AG04450 (cell line): ENCODE results near the gene SCARF1. TPM values are rescaled to one million over a fixed set of nuclear protein-coding genes. Genes with fewer than 3 reads are reported as not detected.
"Not testable (repeated sequence)": the region's sequence is repeated elsewhere in the genome, so short reads cannot be mapped to it uniquely, and the experiment has no call there.

Experiments used
- CTCF ChIA-PET: fragments of 300-600, 350-600 bp; formaldehyde crosslinking; extraction: SDS; loops from one replicate; lab custom pipeline; 2022; ENCODE audit warnings: antibody characterized with exemption, inconsistent platforms; lab: Charles Lee
- POLR2A ChIA-PET: fragments of 350-600 bp; formaldehyde crosslinking; extraction: SDS; loops from one replicate; lab custom pipeline; 2021; ENCODE audit warnings: antibody characterized with exemption, inconsistent platforms; lab: Yijun Ruan, JAX
- DNase-seq: peaks from one replicate; pipeline ENCODE4 v3.0.0-alpha.2; 2011; ENCODE audit warnings: low read depth, low spot score
- H3K27ac ChIP-seq: one replicate; pipeline ENCODE4 v1.5.1; 2012; ENCODE audit warnings: low read depth, low read length, control low read depth
- H3K27me3 ChIP-seq: one replicate; pipeline ENCODE4 v1.6.0; 2012; ENCODE audit warnings: low read length; ENCODE audit not compliant: control insufficient read depth, insufficient read depth
- H3K4me3 ChIP-seq: 2 replicates; pipeline ENCODE4 v1.5.1; 2011; ENCODE audit warnings: mild to moderate bottlenecking, low read depth, low read length, control low read depth
- H3K9me3 ChIP-seq: 2 replicates; pipeline ENCODE4 v1.5.1; 2012; ENCODE audit warnings: low read length; ENCODE audit not compliant: control insufficient read depth, insufficient read depth
- CTCF ChIP-seq: IDR thresholded peaks from 2 replicates; pipeline ENCODE4 v1.5.1; 2011; ENCODE audit warnings: low read depth, low read length, control low read depth, inconsistent platforms
- polyA minus RNA-seq: library from RNA; depleted of rRNA, polyadenylated mRNA; stranded (reverse); fragments of >200 nt; gene quantifications from 2 replicates; pipeline ENCODE4 v1.2.3, GENCODE V29; 2011; rRNA and poly(A)+ RNA removed
- polyA plus RNA-seq: library from polyadenylated mRNA; depleted of rRNA; stranded (reverse); fragments of >200 nt; gene quantifications from 2 replicates; pipeline ENCODE4 v1.2.3, GENCODE V29; 2011; rRNA removed

SCARF1 gene, protein sequence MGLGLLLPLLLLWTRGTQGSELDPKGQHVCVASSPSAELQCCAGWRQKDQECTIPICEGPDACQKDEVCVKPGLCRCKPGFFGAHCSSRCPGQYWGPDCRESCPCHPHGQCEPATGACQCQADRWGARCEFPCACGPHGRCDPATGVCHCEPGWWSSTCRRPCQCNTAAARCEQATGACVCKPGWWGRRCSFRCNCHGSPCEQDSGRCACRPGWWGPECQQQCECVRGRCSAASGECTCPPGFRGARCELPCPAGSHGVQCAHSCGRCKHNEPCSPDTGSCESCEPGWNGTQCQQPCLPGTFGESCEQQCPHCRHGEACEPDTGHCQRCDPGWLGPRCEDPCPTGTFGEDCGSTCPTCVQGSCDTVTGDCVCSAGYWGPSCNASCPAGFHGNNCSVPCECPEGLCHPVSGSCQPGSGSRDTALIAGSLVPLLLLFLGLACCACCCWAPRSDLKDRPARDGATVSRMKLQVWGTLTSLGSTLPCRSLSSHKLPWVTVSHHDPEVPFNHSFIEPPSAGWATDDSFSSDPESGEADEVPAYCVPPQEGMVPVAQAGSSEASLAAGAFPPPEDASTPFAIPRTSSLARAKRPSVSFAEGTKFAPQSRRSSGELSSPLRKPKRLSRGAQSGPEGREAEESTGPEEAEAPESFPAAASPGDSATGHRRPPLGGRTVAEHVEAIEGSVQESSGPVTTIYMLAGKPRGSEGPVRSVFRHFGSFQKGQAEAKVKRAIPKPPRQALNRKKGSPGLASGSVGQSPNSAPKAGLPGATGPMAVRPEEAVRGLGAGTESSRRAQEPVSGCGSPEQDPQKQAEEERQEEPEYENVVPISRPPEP
- 0.17 and 0.20 TPM in 2 replicates for polyA plus RNA-seq
- polyA minus RNA-seq, result 0.13 and 0.18 TPM in 2 replicates

DNA sequence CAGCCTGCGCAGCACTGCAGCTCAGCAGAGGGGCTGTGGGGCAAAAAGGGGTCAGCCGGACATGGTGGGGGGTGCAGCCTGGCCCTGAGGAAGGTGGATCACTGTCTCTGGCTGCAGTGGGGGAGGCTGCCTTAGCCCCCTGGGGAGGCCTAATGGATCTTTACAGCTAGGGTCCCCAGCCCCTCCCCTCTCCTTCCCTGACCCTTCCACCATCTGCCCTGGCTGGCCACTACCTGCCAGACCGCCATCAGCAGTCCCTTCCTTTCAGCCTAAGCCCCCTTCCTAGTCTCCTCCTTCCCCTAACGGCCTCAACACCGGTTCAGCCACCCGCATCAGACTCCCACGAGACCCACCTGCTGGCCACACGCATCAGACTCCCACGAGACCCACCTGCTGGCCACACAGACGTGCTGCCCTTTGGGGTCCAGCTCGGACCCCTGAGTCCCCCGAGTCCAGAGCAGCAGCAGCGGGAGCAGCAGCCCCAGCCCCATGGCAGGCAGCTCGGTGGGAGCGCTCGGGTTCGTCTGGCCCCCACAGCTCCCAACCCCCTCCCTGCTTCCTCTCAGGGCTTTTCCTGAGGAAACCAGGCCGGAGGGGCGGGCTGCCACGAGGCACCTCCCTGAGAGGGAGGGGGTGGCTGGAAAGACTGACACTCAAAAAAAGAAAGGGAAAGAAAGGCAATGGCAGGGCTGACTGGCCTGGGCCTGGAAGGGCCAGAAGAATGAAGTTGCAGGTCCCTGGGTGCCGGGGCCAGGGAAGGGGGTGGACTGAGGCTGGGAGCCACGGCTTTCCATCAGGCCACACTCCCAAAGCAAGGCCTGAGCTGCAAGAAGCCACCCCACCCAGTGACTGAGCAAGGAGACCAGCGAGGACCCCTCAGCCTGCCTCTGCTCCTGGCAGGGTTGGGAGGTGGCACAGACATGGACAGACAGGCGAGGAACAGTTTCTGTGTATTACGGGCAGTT, at the start of gene SCARF1:
Gene SCARF1 (minus strand): TSS at position 526 of the 965 bp plus-strand sequence. CDS start 35 bp downstream, at position 491.
- H3K4me3 ChIP-seq, result no peak within 1 kb of the TSS
- no peak for DNase-seq
- no peak within 1 kb of the TSS for H3K27ac ChIP-seq
- no peak for TF ChIP-seq CTCF
- ChIA-PET POLR2A (interaction anchor here (1.0 kb wide), 1 partner anchor 12 kb away, joined by 6 read pairs; no protein-coding TSS in a partner anchor), CTCF (interaction anchor here (0.6 to 3.2 kb wide), 2 partner anchors 15 to 71 kb away, joined by 4 to 16 read pairs; no protein-coding TSS in a partner anchor)
- H3K27me3 ChIP-seq, result no peaks in the 10 kb centered on the region
- peaks cover 4% of the 10 kb centered on the region; the same call in 1 of the 2 replicates for H3K9me3 ChIP-seq

- no peak for TF ChIP-seq CTCF
- no peak for DNase-seq
- Histone ChIP-seq H3K27me3 (no peaks in the 10 kb centered on the region), H3K4me3 (no peak overlapping the region), H3K27ac (no peak overlapping the region), H3K9me3 (peaks cover 10% of the 10 kb centered on the region)
- ChIA-PET CTCF (no interaction called here), POLR2A (no interaction called here)
Measured at GRCh38 chr17:1693339-1693738, 47.8 kb upstream of the SCARF1 start.

DNA sequence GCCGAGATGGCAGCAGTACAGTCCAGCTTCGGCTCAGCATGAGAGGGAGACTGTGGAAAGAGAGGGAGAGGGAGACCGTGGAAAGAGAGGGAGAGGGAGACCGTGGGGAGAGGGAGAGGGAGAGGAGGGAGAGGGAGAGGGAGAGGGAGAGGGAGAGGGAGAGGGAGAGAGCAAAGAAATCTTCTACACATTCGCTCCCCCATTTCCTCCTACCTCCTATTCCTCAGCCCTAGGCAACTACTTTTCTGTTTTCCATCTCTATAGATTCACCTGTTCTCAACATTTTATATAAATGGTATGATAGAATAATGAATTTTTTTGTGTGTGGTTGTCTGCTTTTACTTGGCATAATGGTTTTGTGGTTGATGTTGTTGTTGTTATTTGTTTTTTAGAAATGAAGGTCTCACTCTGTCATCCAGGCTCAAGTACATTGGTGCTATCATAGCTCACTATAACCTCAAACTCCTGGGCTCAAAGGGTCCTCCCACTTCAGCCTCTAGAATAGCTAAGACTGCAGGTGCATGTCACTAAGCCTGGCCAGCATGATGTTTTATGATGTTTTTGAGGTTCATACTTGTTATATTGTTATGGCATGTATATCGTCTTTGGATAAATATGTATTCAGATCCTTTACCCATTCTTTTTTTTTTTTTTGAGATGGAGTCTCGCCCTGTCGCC, 45.2 kb upstream of the SCARF1 start:
- TF ChIP-seq CTCF, result no peak
- H3K4me3 ChIP-seq, result no peak overlapping the region
- ChIA-PET CTCF (no interaction called here), POLR2A (no interaction called here)
- H3K27ac ChIP-seq, result no peak overlapping the region
- H3K9me3 ChIP-seq, result peaks cover 10% of the 10 kb centered on the region
- no peaks in the 10 kb centered on the region for H3K27me3 ChIP-seq
- DNase-seq, result no peak

GRCh38 chr17:1688405-1688804, 42.9 kb upstream of the SCARF1 start:
- H3K27ac ChIP-seq, H3K27me3 ChIP-seq, H3K4me3 ChIP-seq, CTCF ChIA-PET, DNase-seq, POLR2A ChIA-PET: not testable (repeated sequence)
- peaks cover 10% of the 10 kb centered on the region for H3K9me3 ChIP-seq
